B cell (primary cell): ENCODE results near the gene NCOA7. TPM values are rescaled to one million over a fixed set of nuclear protein-coding genes. Genes with fewer than 3 reads are reported as not detected.

ENCODE experiments used
- ATAC-seq: fragments of 200-7000 bp; cut with Tn5 transposase; one replicate; pipeline ENCODE4 v1.10.0; 2021; ENCODE audit warnings: low read depth, mild to moderate bottlenecking, moderate number of reproducible peaks, moderate library complexity
- CTCF ChIA-PET: fragments of 350-600 bp; sonication (Branson Sonifier 250); formaldehyde crosslinking; loops from one replicate; lab custom pipeline; 2021; ENCODE audit warnings: antibody characterized with exemption, inconsistent platforms; lab: Charles Lee
- POLR2A ChIA-PET: fragments of 350-600 bp; sonication (Branson Sonifier 250); formaldehyde crosslinking; loops from one replicate; lab custom pipeline; 2021; ENCODE audit warnings: antibody characterized with exemption; lab: Charles Lee
- DNase-seq: peaks from one replicate; pipeline ENCODE4 v3.0.0; 2013
- H2AFZ ChIP-seq: 2 replicates; pipeline ENCODE4 v1.6.1; 2012; ENCODE audit warnings: mild to moderate bottlenecking, low read depth, low read length; ENCODE audit not compliant: insufficient read depth, poor library complexity, severe bottlenecking
- H3K27ac ChIP-seq, 2 donors: 1 replicate in 1 of 2; 2 replicates in 1 of 2; pipeline ENCODE4 v1.5.1; 2012 to 2013; ENCODE audit warnings: low read length in 2 of 2, mild to moderate bottlenecking in 2 of 2, moderate library complexity in 1 of 2
- H3K27me3 ChIP-seq, 4 experiments: fragments of 200-600 bp in 1 of 4; sonication (generic) in 1 of 4; replicated peaks in 1 of 4; 1 replicate in 2 of 4; 2 replicates in 2 of 4; pipeline versions ENCODE4 v1.6.1 to v1.7.0; 2013 to 2016; ENCODE audit warnings: low read length in 3 of 4, mild to moderate bottlenecking in 2 of 4, mixed read lengths in 1 of 4, moderate library complexity in 1 of 4; ENCODE audit not compliant: insufficient read depth in 4 of 4, control insufficient read depth in 3 of 4; ENCODE audit errors: control extremely low read depth in 1 of 4
- H3K36me3 ChIP-seq, 2 experiments: replicated peaks in 1 of 2; 1 replicate in 1 of 2; 2 replicates in 1 of 2; pipeline versions ENCODE4 v1.6.1 to v1.7.1; 2013; ENCODE audit warnings: low read length in 1 of 2; ENCODE audit not compliant: insufficient read depth in 2 of 2, control insufficient read depth in 1 of 2; ENCODE audit errors: control extremely low read depth in 1 of 2, extremely low read depth in 1 of 2
- H3K4me1 ChIP-seq, 2 donors: fragments of 200-600 bp in 1 of 2; sonication (generic) in 1 of 2; 1 replicate in 1 of 2; 2 replicates in 1 of 2; pipeline versions ENCODE4 v1.5.1 to v1.6.1; 2013 to 2017; ENCODE audit warnings: low read length in 2 of 2; ENCODE audit not compliant: control insufficient read depth in 2 of 2, insufficient read depth in 2 of 2
- H3K4me2 ChIP-seq: replicated peaks from 2 replicates; pipeline ENCODE3; 2012; ENCODE audit warnings: mild to moderate bottlenecking, low read depth, low read length; ENCODE audit not compliant: poor library complexity, severe bottlenecking
- H3K4me3 ChIP-seq, 5 experiments: fragments of 200-600 bp in 1 of 5; sonication (generic) in 1 of 5; 1 replicate in 3 of 5; 2 replicates in 2 of 5; pipeline versions ENCODE4 v1.5.1 to v1.7.0; 2011 to 2016; ENCODE audit warnings: low read length in 4 of 5, mild to moderate bottlenecking in 4 of 5, low read depth in 2 of 5, control low read depth in 1 of 5, moderate library complexity in 1 of 5; ENCODE audit not compliant: insufficient read depth in 1 of 5; ENCODE audit errors: control extremely low read depth in 1 of 5, extremely low read depth in 1 of 5
- H3K79me2 ChIP-seq: fragments of 200-600 bp; sonication (generic); one replicate; pipeline ENCODE4 v1.6.0; 2016; ENCODE audit warnings: low read length; ENCODE audit not compliant: control insufficient read depth, insufficient read depth
- H3K9ac ChIP-seq: fragments of 200-600 bp; sonication (generic); 2 replicates; pipeline ENCODE4 v1.6.1; 2017; ENCODE audit warnings: mild to moderate bottlenecking, low read length, moderate library complexity
- H3K9me3 ChIP-seq, 3 donors: one replicate each; pipeline versions ENCODE4 v1.6.1 to v1.7.1; 2013; ENCODE audit warnings: low read length in 2 of 3; ENCODE audit not compliant: control insufficient read depth in 2 of 3, insufficient read depth in 1 of 3; ENCODE audit errors: control extremely low read depth in 1 of 3
- H4K20me1 ChIP-seq: 2 replicates; pipeline ENCODE4 v1.6.0; 2012; ENCODE audit warnings: mild to moderate bottlenecking, low read length; ENCODE audit not compliant: insufficient read depth, control insufficient read depth, poor library complexity, severe bottlenecking
- H3K27ac Mint-ChIP-seq: one replicate; pipeline ENCODE4 v1.8.0; 2021; ENCODE audit warnings: mixed read lengths
- H3K27me3 Mint-ChIP-seq: one replicate; pipeline ENCODE4 v1.8.0; 2021; ENCODE audit warnings: mixed read lengths
- H3K4me1 Mint-ChIP-seq: one replicate; pipeline ENCODE4 v1.8.0; 2021; ENCODE audit warnings: mixed read lengths
- H3K4me3 Mint-ChIP-seq: one replicate; pipeline ENCODE4 v1.8.0; 2021; ENCODE audit warnings: mixed read lengths
- H3K9me3 Mint-ChIP-seq: one replicate; pipeline ENCODE4 v1.8.0; 2022; ENCODE audit warnings: mixed read lengths; ENCODE audit not compliant: insufficient read depth
- EZH2 ChIP-seq: IDR thresholded peaks from 2 replicates; pipeline ENCODE4 v1.6.1; 2012; ENCODE audit warnings: borderline replicate concordance, low read depth, mild to moderate bottlenecking, moderate library complexity, low read length; ENCODE audit not compliant: insufficient read depth, poor library complexity, severe bottlenecking
- WGBS: methylation state at CpG from one replicate; pipeline ENCODE4 v1.1.5; 2013; ENCODE audit warnings: missing lambda C conversion rate; ENCODE audit not compliant: insufficient coverage; 5-methylcytosine and 5-hydroxymethylcytosine counted together
- intact Hi-C: fragments of 100-400 bp; cut with micrococcal nuclease; formaldehyde crosslinking; loops from one replicate; pipeline ENCODE4 v1.10.0; 2022
- polyA plus RNA-seq: library from polyadenylated mRNA; depleted of rRNA; stranded (reverse); fragments of >200 nt; gene quantifications from 2 replicates; pipeline ENCODE4 v1.2.3, GENCODE V29; 2012
- total RNA-seq, 2 donors: library from RNA; stranded (reverse); fragments of 120-200 nt in 1 of 2; gene quantifications; 1 replicate in 1 of 2; 2 replicates in 1 of 2; pipeline versions ENCODE4 v1.2.3 to v1.2.4, GENCODE V29; 2013 to 2022
- TF ChIP-seq, protein P1 (sequence below): fragments of 200-600 bp; IDR thresholded peaks from one replicate; pipeline ENCODE4 v1.8.0; 2022; ENCODE audit warnings: antibody characterized with exemption, mild to moderate bottlenecking

NCOA7 gene
- total and polyA plus RNA-seq, 2 donors (not counting 1 experiment from before 2014, with no cell fraction given), result 10.9 to 27.4 TPM

DNA sequence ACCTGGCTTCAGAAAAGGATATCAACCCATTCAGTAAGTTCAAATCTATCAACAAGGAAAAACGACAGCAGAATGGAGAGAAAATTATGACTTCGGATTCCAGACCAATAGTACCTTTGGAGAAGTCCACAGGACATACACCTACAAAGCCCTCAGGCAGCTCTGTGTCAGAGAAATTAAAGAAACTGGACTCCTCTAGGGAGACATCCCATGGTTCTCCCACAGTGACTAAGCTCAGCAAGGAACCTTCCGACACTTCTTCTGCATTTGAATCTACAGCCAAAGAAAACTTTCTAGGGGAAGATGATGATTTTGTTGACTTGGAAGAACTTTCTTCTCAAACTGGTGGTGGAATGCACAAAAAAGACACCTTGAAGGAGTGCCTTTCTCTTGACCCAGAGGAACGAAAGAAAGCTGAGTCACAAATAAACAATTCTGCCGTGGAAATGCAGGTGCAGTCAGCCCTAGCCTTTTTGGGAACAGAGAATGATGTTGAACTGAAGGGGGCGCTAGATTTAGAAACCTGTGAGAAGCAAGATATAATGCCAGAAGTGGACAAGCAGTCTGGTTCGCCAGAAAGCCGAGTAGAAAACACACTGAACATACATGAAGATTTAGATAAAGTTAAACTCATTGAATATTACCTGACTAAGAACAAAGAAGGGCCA, 98.4 kb downstream of the NCOA7 start:
- H2AFZ ChIP-seq, result no peak overlapping the region
- no peak for ATAC-seq
- H3K4me2 ChIP-seq, result no peak overlapping the region
- ChIA-PET CTCF (interaction anchor here (0.7 kb wide), 1 partner anchor 108 kb away, joined by 3 read pairs; no protein-coding TSS in a partner anchor), POLR2A (no interaction called here)
- H3K79me2 ChIP-seq, result no peaks in the 10 kb centered on the region
- H4K20me1 ChIP-seq, result no peaks in the 10 kb centered on the region
- H3K9me3 ChIP-seq, result no peaks in the 10 kb centered on the region
- H3K27ac ChIP-seq, result no peak overlapping the region
- H3K4me1 Mint-ChIP-seq, result no peaks in the 10 kb centered on the region
- WGBS, result 76% methylated on average over 5 of the region's 8 CpGs
- no peaks in the 10 kb centered on the region for H3K4me1 ChIP-seq
- no peak overlapping the region for H3K4me3 Mint-ChIP-seq
- no peaks in the 10 kb centered on the region for H3K27me3 Mint-ChIP-seq
- no peaks in the 10 kb centered on the region for H3K9me3 Mint-ChIP-seq
- peak overlapping the region; percentile 37 for H3K27ac Mint-ChIP-seq
- peak; percentile 28 for DNase-seq
- intact Hi-C loops, result no loop called here
- peaks cover 0 to 3% of the 10 kb centered on the region in 2 experiments for H3K36me3 ChIP-seq
- no peaks in the 10 kb centered on the region for H3K27me3 ChIP-seq
- TF ChIP-seq, protein P1, sequence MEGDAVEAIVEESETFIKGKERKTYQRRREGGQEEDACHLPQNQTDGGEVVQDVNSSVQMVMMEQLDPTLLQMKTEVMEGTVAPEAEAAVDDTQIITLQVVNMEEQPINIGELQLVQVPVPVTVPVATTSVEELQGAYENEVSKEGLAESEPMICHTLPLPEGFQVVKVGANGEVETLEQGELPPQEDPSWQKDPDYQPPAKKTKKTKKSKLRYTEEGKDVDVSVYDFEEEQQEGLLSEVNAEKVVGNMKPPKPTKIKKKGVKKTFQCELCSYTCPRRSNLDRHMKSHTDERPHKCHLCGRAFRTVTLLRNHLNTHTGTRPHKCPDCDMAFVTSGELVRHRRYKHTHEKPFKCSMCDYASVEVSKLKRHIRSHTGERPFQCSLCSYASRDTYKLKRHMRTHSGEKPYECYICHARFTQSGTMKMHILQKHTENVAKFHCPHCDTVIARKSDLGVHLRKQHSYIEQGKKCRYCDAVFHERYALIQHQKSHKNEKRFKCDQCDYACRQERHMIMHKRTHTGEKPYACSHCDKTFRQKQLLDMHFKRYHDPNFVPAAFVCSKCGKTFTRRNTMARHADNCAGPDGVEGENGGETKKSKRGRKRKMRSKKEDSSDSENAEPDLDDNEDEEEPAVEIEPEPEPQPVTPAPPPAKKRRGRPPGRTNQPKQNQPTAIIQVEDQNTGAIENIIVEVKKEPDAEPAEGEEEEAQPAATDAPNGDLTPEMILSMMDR, result peak; percentile 66
- TF ChIP-seq EZH2, result no peak
- no peak overlapping the region for H3K9ac ChIP-seq
- H3K4me3 ChIP-seq, result no peak overlapping the region

DNA sequence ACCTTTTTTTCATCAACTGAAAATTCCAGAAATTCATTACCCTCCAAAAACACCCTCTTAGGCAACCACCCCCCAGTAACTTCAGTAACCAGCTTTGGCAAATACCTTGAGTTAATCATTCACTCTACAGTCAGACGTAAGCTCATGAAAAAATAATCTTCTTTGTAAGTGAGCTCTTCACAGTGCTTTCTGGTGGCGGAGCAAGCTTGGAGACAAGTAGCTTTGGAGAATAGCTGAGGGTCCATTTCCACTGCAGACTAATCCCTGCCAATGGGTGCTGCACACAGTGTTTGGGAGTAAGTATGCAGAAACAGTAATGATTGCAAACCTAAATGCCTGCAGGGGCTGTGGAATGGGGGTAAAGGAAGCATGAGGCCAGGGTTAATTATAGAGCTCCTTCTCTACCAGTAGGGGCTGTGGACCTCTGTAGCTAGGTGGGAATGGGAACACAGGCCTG, 109.0 kb downstream of the NCOA7 start:
- Histone ChIP-seq H3K4me2 (no peak overlapping the region), H3K9me3 (no peaks in the 10 kb centered on the region), H2AFZ (no peak overlapping the region), H3K79me2 (no peaks in the 10 kb centered on the region), H4K20me1 (no peaks in the 10 kb centered on the region), H3K4me3 (no peak overlapping the region), H3K27me3 (no peaks in the 10 kb centered on the region), H3K4me1 (no peaks in the 10 kb centered on the region), H3K9ac (no peak overlapping the region), H3K27ac (no peak overlapping the region), H3K36me3 (peaks cover 0 to 3% of the 10 kb centered on the region in 2 experiments)
- no peak for DNase-seq
- no peaks in the 10 kb centered on the region for H3K4me1 Mint-ChIP-seq
- no peaks in the 10 kb centered on the region for H3K27me3 Mint-ChIP-seq
- CTCF ChIA-PET, result interaction anchor here (1.5 kb wide), 1 partner anchor 75 kb away, joined by 5 read pairs; no protein-coding TSS in a partner anchor
- POLR2A ChIA-PET, result no interaction called here
- no peak for TF ChIP-seq EZH2
- TF ChIP-seq, protein P1, result no peak
- 100% methylated on average over 1 of the region's 2 CpGs for WGBS
- H3K4me3 Mint-ChIP-seq, result no peak overlapping the region
- H3K9me3 Mint-ChIP-seq, result no peaks in the 10 kb centered on the region
- ATAC-seq, result no peak
- intact Hi-C loops, result no loop called here
- H3K27ac Mint-ChIP-seq, result no peak overlapping the region
